GM23338 (cell line): ENCODE results near the gene ADRA2B. TPM values are rescaled to one million over a fixed set of nuclear protein-coding genes. Genes with fewer than 3 reads are reported as not detected.

Experiments
- ATAC-seq: fragments of 200-7000 bp; cut with Tn5 transposase; 3 replicates; pipeline ENCODE4 v1.9.1; 2020
- DNase-seq: peaks from one replicate; pipeline ENCODE4 v3.0.0-alpha.2; 2015; ENCODE audit warnings: low spot score
- H2AFZ ChIP-seq: fragments of 200-600 bp; sonication (generic); 2 replicates; pipeline ENCODE4 v1.8.0; 2016; ENCODE audit warnings: antibody characterized with exemption, mild to moderate bottlenecking, moderate library complexity
- H3F3A ChIP-seq: fragments of 200-600 bp; sonication (generic); replicated peaks from 2 replicates; pipeline ENCODE4 v1.8.0; 2017; ENCODE audit warnings: antibody characterized with exemption, mixed run types, low read depth
- H3K27ac ChIP-seq: fragments of 200-600 bp; sonication (generic); 2 replicates; pipeline ENCODE4 v1.6.1; 2016; ENCODE audit warnings: low read depth
- H3K27me3 ChIP-seq: fragments of 200-600 bp; sonication (generic); 2 replicates; pipeline ENCODE4 v1.8.0; 2016; ENCODE audit warnings: mild to moderate bottlenecking, mixed run types, moderate library complexity; ENCODE audit not compliant: insufficient read depth
- H3K36me3 ChIP-seq: fragments of 200-600 bp; sonication (generic); 2 replicates; pipeline ENCODE4 v1.8.0; 2016; ENCODE audit warnings: mild to moderate bottlenecking; ENCODE audit not compliant: insufficient read depth
- H3K4me1 ChIP-seq: fragments of 200-600 bp; sonication (generic); 2 replicates; pipeline ENCODE4 v1.8.0; 2016; ENCODE audit warnings: mild to moderate bottlenecking, moderate library complexity; ENCODE audit not compliant: insufficient read depth
- H3K4me2 ChIP-seq: fragments of 200-600 bp; sonication (generic); 2 replicates; pipeline ENCODE4 v1.7.1; 2017; ENCODE audit warnings: mixed run types
- H3K4me3 ChIP-seq: fragments of 200-600 bp; sonication (generic); 2 replicates; pipeline ENCODE4 v1.6.1; 2016; ENCODE audit warnings: mixed run types
- H3K79me2 ChIP-seq: fragments of 200-600 bp; sonication (generic); replicated peaks from 2 replicates; pipeline ENCODE4 v1.8.0; 2017; ENCODE audit warnings: mild to moderate bottlenecking; ENCODE audit not compliant: insufficient read depth
- H3K9me2 ChIP-seq: fragments of 200-600 bp; sonication (generic); 2 replicates; pipeline ENCODE4 v1.8.0; 2017; ENCODE audit not compliant: insufficient read depth
- H4K20me1 ChIP-seq: fragments of 200-600 bp; sonication (generic); replicated peaks from 2 replicates; pipeline ENCODE4 v1.8.0; 2017; ENCODE audit warnings: mild to moderate bottlenecking; ENCODE audit not compliant: insufficient read depth
- H3K27ac Mint-ChIP-seq: 2 replicates; pipeline ENCODE4 v1.8.0; 2020; ENCODE audit warnings: inconsistent platforms, mild to moderate bottlenecking, moderate library complexity, mixed read lengths
- H3K27me3 Mint-ChIP-seq: 3 replicates; pipeline ENCODE4 v1.8.0; 2022; ENCODE audit warnings: low read depth, mild to moderate bottlenecking, moderate library complexity, mixed read lengths, inconsistent platforms; ENCODE audit not compliant: insufficient read depth, poor library complexity
- H3K36me3 Mint-ChIP-seq: 3 replicates; pipeline ENCODE4 v1.8.0; 2021; ENCODE audit warnings: low read depth, mild to moderate bottlenecking, inconsistent platforms, moderate library complexity, mixed read lengths
- H3K4me1 Mint-ChIP-seq: 3 replicates; pipeline ENCODE4 v1.8.0; 2020; ENCODE audit warnings: mild to moderate bottlenecking, inconsistent platforms, mixed read lengths
- H3K4me3 Mint-ChIP-seq: 3 replicates; pipeline ENCODE4 v1.8.0; 2021; ENCODE audit warnings: moderate library complexity, mild to moderate bottlenecking, inconsistent platforms, mixed read lengths
- H3K9me3 Mint-ChIP-seq: 3 replicates; pipeline ENCODE4 v1.8.0; 2020; ENCODE audit warnings: moderate library complexity, mild to moderate bottlenecking, inconsistent platforms, mixed read lengths
- CREB1 ChIP-seq: fragments of 250-450 bp; sonication (Bioruptor Pico); IDR thresholded peaks from 2 replicates; pipeline ENCODE4 v1.5.0; 2020; ENCODE audit warnings: low read depth, mild to moderate bottlenecking, moderate library complexity
- CTCF ChIP-seq, 2 experiments: fragments of 200-600 bp in 1 of 2; sonication (generic) in 1 of 2; conservative IDR thresholded peaks; 2 replicates each; pipeline versions ENCODE4 v1.5.1 to v1.6.1; 2016 to 2017; ENCODE audit warnings: antibody characterized with exemption in 2 of 2, low read depth in 2 of 2, mild to moderate bottlenecking in 2 of 2, moderate library complexity in 1 of 2
- EZH2 ChIP-seq: fragments of 200-600 bp; sonication (generic); IDR thresholded peaks from one replicate; pipeline ENCODE4 v1.8.0; 2017; ENCODE audit warnings: antibody characterized with exemption, mild to moderate bottlenecking, low read depth; ENCODE audit not compliant: unreplicated experiment
- EZH2phosphoT487 ChIP-seq: fragments of 200-600 bp; sonication (generic); IDR thresholded peaks from one replicate; pipeline ENCODE4 v1.8.1; 2018; ENCODE audit warnings: antibody characterized with exemption; ENCODE audit not compliant: unreplicated experiment
- JUNB ChIP-seq: IDR thresholded peaks from one replicate; pipeline ENCODE4 v1.6.1; 2016; ENCODE audit warnings: antibody characterized with exemption; ENCODE audit not compliant: unreplicated experiment
- NANOG ChIP-seq: IDR thresholded peaks from 2 replicates; pipeline ENCODE4 v1.6.1; 2016; ENCODE audit warnings: antibody characterized with exemption, borderline replicate concordance
- POLR2AphosphoS5 ChIP-seq: IDR thresholded peaks from 2 replicates; pipeline ENCODE4 v1.6.1; 2016; ENCODE audit warnings: antibody characterized with exemption, low read depth
- STAT1 ChIP-seq: IDR thresholded peaks from one replicate; pipeline ENCODE4 v1.6.1; 2016; ENCODE audit warnings: antibody characterized with exemption; ENCODE audit not compliant: unreplicated experiment
- ZNF114 ChIP-seq: fragments of 250-450 bp; sonication (Bioruptor Pico); IDR thresholded peaks from 2 replicates; pipeline ENCODE4 v1.5.0; 2020; ENCODE audit warnings: mild to moderate bottlenecking, moderate library complexity
- polyA plus RNA-seq: library from polyadenylated mRNA; unstranded; fragments of >200 nt; fragmentation: Nextera tagmentation; extraction: Ambion mirVana; gene quantifications from 2 replicates; pipeline ENCODE4 v1.2.1, GENCODE V29; 2016
- total RNA-seq: library from RNA; depleted of rRNA; stranded (reverse); fragments of >200 nt; shearing (Covaris generic); gene quantifications from 2 replicates; pipeline ENCODE4 v1.2.3, GENCODE V29; 2014
- TF ChIP-seq, protein P1 (sequence below): IDR thresholded peaks from one replicate; pipeline ENCODE4 v1.6.1; 2018; ENCODE audit warnings: antibody characterized with exemption; ENCODE audit not compliant: unreplicated experiment
- TF ChIP-seq, protein P2 (sequence below): IDR thresholded peaks from 2 replicates; pipeline ENCODE4 v1.6.1; 2016; ENCODE audit warnings: antibody characterized with exemption

The ADRA2B gene
- total and polyA plus RNA-seq, 2 experiments from 2014 or later: 1.7 to 5.9 TPM

GRCh38 chr2:96105994-96106715 is 10.2 kb downstream of the ADRA2B start (continued):
- TF ChIP-seq, protein P1, sequence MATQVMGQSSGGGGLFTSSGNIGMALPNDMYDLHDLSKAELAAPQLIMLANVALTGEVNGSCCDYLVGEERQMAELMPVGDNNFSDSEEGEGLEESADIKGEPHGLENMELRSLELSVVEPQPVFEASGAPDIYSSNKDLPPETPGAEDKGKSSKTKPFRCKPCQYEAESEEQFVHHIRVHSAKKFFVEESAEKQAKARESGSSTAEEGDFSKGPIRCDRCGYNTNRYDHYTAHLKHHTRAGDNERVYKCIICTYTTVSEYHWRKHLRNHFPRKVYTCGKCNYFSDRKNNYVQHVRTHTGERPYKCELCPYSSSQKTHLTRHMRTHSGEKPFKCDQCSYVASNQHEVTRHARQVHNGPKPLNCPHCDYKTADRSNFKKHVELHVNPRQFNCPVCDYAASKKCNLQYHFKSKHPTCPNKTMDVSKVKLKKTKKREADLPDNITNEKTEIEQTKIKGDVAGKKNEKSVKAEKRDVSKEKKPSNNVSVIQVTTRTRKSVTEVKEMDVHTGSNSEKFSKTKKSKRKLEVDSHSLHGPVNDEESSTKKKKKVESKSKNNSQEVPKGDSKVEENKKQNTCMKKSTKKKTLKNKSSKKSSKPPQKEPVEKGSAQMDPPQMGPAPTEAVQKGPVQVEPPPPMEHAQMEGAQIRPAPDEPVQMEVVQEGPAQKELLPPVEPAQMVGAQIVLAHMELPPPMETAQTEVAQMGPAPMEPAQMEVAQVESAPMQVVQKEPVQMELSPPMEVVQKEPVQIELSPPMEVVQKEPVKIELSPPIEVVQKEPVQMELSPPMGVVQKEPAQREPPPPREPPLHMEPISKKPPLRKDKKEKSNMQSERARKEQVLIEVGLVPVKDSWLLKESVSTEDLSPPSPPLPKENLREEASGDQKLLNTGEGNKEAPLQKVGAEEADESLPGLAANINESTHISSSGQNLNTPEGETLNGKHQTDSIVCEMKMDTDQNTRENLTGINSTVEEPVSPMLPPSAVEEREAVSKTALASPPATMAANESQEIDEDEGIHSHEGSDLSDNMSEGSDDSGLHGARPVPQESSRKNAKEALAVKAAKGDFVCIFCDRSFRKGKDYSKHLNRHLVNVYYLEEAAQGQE: no peak

DNA sequence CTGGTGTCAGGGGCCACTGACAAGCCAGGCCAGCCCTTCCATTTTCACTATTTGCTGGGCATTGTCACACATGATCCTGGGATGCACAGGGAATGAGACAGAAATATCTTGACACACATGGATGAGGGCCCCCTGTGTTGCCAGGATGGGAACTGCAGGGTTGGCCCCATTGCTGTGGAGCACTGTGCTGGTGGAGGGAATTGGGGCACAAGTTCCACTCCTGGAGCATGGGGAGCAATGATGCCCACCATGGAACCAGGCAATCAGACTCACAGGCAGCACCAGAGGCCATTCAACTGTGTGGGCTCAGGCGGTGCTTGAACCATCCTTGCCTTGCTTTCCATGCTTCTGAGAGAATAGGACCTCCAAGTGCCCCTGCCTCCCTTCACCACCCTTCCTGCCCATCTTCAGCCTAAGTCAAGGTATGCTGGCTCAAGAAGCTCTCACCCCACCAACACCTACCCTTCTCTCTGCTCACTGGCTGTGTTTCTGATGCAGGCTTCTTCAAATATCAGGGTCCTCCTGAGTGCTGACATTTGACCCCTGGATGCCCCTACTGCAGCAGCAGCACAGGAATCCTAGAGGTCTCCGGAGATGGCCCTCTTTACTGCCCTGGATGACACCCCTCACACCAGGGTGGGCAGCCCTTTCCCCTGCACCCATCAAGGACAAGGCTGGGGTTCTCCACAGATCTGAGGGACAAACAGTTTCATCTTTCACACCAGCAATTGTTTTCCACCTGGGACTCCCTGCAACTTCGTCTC is 11.0 kb downstream of the ADRA2B start:
- H3F3A ChIP-seq: no peaks in the 10 kb centered on the region
- H3K27me3 Mint-ChIP-seq: peaks cover 10% of the 10 kb centered on the region
- H3K4me1 Mint-ChIP-seq: peaks cover 32% of the 10 kb centered on the region
- no peaks in the 10 kb centered on the region for H3K27me3 ChIP-seq
- no peak for TF ChIP-seq CREB1 (CRISPR knock-in tag)
- TF ChIP-seq EZH2phosphoT487: no peak
- H3K4me3 Mint-ChIP-seq: no peak overlapping the region
- H3K4me2 ChIP-seq: no peak overlapping the region
- H3K36me3 Mint-ChIP-seq: peaks cover 5% of the 10 kb centered on the region; the same call in 2 of the 3 replicates
- H3K9me2 ChIP-seq: no peaks in the 10 kb centered on the region
- no peak overlapping the region for H2AFZ ChIP-seq
- peaks cover 8% of the 10 kb centered on the region for H3K9me3 Mint-ChIP-seq
- peaks cover 20% of the 10 kb centered on the region for H3K4me1 ChIP-seq
- H3K36me3 ChIP-seq: no peaks in the 10 kb centered on the region
- no peaks in the 10 kb centered on the region for H3K79me2 ChIP-seq
- DNase-seq (no peak), ATAC-seq (no peak)
- H3K27ac Mint-ChIP-seq: no peak overlapping the region
- no peaks in the 10 kb centered on the region for H4K20me1 ChIP-seq
- H3K27ac ChIP-seq: no peak overlapping the region
- H3K4me3 ChIP-seq: no peak overlapping the region

DNA sequence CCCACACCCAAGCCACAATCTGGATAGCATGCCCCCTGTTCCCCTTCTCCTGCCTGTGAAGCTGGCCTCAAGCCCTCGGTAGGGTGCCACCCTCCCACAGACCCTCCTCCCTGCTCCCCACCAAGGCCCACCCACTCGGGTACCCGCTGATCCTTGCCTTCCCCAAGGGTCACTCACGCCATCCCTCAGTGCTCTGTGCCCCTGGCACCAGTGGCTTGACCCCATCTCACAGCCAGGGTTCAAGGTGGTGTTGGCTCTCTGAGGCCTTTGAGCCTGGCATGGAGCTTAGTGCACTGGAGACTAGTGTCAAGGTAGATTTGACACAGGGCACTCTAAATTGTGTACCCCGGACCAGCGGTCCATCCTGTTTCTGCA is 11.9 kb downstream of the ADRA2B start:
- Histone ChIP-seq H2AFZ (no peak overlapping the region), H3K36me3 (no peaks in the 10 kb centered on the region), H3K4me3 (no peak overlapping the region), H3K9me2 (no peaks in the 10 kb centered on the region), H3K4me1 (peaks cover 20% of the 10 kb centered on the region), H3K4me2 (no peak overlapping the region), H3K79me2 (no peaks in the 10 kb centered on the region), H4K20me1 (no peaks in the 10 kb centered on the region), H3F3A (no peaks in the 10 kb centered on the region), H3K27me3 (no peaks in the 10 kb centered on the region), H3K27ac (no peak overlapping the region)
- Mint-ChIP-seq H3K36me3 (peaks cover 5% of the 10 kb centered on the region; the same call in 2 of the 3 replicates), H3K27ac (no peak overlapping the region), H3K4me3 (no peak overlapping the region), H3K4me1 (peaks cover 31% of the 10 kb centered on the region), H3K9me3 (peaks cover 8% of the 10 kb centered on the region), H3K27me3 (peaks cover 7% of the 10 kb centered on the region)
- ATAC-seq: no peak
- no peak for DNase-seq
- no peak for TF ChIP-seq NANOG
- TF ChIP-seq EZH2phosphoT487: no peak
- TF ChIP-seq ZNF114 (CRISPR knock-in tag): no peak
- no peak for TF ChIP-seq EZH2
- TF ChIP-seq JUNB: no peak
- no peak for TF ChIP-seq CREB1 (CRISPR knock-in tag)
- TF ChIP-seq, protein P2, sequence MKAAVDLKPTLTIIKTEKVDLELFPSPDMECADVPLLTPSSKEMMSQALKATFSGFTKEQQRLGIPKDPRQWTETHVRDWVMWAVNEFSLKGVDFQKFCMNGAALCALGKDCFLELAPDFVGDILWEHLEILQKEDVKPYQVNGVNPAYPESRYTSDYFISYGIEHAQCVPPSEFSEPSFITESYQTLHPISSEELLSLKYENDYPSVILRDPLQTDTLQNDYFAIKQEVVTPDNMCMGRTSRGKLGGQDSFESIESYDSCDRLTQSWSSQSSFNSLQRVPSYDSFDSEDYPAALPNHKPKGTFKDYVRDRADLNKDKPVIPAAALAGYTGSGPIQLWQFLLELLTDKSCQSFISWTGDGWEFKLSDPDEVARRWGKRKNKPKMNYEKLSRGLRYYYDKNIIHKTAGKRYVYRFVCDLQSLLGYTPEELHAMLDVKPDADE: no peak
- no peak for TF ChIP-seq POLR2AphosphoS5
- no peak for TF ChIP-seq CTCF (conservative IDR thresholded peaks at IDR 0.05; ENCODE audit: low read depth in 2 of 2)
- TF ChIP-seq STAT1: no peak
- TF ChIP-seq, protein P1: no peak
